Measurements from ENCODE around the gene CAPN3.

The CAPN3 gene

DNA sequence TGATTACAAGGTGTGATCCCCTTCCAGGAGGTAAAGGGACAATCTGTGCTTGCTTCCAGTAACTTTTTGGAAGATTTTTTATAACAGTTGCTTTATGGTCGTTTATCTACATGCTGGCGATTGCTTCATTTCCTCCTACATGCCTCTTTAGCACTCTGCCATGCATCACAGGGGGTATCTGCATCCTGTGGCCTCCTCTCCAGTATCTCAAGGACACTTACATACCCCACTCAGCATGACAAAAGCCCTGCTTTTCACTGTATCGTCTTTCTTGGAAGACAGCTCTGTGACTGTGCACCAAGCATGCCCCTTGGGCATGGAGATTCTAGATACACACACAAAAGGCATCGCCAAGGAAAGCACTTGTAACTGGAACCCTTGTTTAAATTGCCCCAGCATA, 25.3 kb downstream of the CAPN3 start:
- TF ChIP-seq FOXM1 (IDR thresholded peaks at IDR 0.05; ENCODE audit: borderline replicate concordance, low read depth) (no peak), CEBPB (IDR thresholded peaks at IDR 0.05) (no peak), NFIC (IDR thresholded peaks at IDR 0.05) (no peak)

DNA sequence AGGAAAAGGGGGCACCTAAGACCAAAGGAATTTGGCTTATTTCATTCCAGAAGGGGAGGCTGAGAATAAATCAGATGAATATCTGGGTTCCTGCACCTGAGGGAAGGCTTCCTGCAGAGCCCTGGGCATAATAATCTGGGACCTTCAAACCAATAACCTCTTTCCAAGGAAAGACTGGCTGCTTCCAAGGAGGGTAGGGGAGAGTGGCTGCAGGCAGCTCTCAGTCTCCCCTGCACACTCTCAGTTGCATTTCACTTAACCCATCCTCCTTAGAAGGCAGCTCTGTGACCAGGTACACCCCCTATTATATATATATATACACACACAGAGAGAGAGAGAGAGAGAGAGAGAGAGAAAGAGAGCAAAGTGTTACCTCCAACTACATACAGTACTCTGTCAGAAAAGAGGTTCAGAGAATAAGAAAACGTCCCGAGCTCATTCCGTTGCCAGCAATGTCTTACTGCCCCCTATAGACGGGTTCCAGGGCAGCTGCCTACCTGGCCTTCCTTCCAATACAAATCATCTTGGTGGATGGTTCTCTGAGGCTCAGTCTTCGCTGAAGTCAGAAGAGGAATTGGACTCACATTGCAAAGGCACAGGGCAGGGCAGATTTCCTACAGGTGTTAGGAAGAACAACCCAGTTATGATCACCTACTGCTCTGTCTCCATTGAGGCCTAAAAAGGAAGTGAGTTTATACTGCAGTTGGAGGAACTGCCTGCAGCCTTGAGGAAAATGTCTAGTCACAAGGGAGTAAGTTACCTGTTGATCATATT, 26.1 kb downstream of the CAPN3 start:
- TF ChIP-seq ZBTB7A (IDR thresholded peaks at IDR 0.05; ENCODE audit: low read depth) (no peak), RAD21 (IDR thresholded peaks at IDR 0.05; ENCODE audit: low read depth) (peak; percentile 91)

DNA sequence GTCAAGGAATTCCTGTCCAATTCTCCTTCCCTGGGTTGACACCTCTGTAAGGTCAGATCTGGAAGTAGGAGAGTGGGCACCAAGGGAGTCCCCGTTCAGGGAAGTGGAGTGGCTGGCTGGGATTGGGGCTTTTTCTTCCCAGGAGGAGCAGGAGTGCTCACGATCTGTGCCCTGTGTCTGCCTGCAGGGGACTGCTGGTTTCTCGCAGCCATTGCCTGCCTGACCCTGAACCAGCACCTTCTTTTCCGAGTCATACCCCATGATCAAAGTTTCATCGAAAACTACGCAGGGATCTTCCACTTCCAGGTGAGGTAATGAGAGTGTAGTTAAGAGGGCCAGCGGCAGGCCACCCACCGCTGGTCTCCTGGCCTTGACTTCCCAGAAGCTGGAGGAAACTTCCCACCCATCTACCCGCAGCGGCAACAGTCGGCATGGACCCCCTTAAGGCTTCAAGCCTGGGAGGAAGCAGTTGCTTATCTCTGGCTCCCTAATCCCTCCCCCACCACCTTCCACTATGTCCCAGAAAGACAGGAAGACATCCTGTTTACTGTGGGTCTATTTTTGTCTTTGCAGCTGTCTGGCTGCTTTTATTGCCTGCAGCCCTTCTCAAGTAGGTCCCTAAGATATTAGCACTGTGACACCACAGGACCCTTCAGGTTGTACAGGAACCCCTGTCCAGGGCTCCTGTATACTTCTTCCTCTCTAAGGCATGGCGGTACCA, 26.8 kb downstream of the CAPN3 start:
- TF ChIP-seq, protein P1, sequence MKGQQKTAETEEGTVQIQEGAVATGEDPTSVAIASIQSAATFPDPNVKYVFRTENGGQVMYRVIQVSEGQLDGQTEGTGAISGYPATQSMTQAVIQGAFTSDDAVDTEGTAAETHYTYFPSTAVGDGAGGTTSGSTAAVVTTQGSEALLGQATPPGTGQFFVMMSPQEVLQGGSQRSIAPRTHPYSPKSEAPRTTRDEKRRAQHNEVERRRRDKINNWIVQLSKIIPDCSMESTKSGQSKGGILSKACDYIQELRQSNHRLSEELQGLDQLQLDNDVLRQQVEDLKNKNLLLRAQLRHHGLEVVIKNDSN (IDR thresholded peaks at IDR 0.05): no peak
- TF ChIP-seq NFIC (IDR thresholded peaks at IDR 0.05): no peak
- TF ChIP-seq CEBPB (IDR thresholded peaks at IDR 0.05): no peak
- no peak for TF ChIP-seq ZBTB7A (IDR thresholded peaks at IDR 0.05; ENCODE audit: low read depth)

DNA sequence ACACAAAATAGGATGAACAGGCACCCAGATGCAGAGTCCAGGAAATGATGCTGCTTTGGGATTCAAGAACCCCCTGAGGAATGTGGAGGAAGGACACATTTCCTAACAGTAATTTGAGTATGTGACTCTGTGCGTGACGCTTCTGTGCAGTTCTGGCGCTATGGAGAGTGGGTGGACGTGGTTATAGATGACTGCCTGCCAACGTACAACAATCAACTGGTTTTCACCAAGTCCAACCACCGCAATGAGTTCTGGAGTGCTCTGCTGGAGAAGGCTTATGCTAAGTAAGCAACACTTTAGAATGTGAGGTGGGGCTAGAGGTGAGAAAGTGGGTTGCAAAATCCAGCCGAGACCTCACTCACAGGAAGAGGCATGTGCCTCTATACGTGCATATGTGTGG, 28.3 kb downstream of the CAPN3 start:
- no peak for TF ChIP-seq EGR1 (IDR thresholded peaks at IDR 0.05)
- TF ChIP-seq CEBPB (IDR thresholded peaks at IDR 0.05): no peak

DNA sequence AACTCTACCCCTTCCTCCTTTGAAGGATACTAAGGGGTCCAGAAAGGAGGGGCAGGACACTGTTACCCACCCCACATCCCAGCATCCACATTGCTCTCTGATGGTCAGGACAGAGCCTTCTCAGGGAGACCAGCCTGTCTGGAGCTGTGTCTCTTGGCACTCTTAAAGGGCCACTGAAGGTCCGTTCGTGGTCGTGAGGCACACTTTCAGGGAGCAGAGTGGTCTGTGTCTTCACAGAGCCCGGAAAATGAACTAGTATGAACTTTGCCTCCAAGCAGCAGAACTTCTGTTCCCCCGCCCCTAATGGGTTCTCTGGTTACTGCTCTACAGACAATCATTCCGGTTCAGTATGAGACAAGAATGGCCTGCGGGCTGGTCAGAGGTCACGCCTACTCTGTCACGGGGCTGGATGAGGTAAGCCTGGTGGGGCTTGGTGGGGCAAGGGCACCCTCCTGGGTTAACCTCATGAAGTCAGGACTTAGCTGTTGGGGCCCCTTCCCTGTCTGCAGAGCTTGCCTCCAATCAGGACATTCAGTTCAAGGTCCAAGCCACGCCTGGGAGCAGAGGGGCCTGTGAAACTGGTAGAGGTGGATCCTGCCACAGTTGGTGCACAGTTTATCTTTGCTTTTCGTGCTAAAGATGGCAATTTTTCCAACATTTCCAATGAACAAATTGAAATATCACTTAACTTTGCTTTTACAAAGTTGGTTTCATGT, 33.2 kb downstream of the CAPN3 start:
- TF ChIP-seq FOXM1 (IDR thresholded peaks at IDR 0.05; ENCODE audit: borderline replicate concordance, low read depth) (no peak), EGR1 (IDR thresholded peaks at IDR 0.05) (no peak), CEBPB (IDR thresholded peaks at IDR 0.05) (no peak), RAD21 (IDR thresholded peaks at IDR 0.05; ENCODE audit: low read depth) (no peak), EP300 (IDR thresholded peaks at IDR 0.05; ENCODE audit: borderline replicate concordance) (no peak), YY1 (IDR thresholded peaks at IDR 0.05; ENCODE audit: low read depth) (no peak), ZBTB7A (IDR thresholded peaks at IDR 0.05; ENCODE audit: low read depth) (no peak), TEAD4 (IDR thresholded peaks at IDR 0.05) (no peak)
- TF ChIP-seq, protein P2, sequence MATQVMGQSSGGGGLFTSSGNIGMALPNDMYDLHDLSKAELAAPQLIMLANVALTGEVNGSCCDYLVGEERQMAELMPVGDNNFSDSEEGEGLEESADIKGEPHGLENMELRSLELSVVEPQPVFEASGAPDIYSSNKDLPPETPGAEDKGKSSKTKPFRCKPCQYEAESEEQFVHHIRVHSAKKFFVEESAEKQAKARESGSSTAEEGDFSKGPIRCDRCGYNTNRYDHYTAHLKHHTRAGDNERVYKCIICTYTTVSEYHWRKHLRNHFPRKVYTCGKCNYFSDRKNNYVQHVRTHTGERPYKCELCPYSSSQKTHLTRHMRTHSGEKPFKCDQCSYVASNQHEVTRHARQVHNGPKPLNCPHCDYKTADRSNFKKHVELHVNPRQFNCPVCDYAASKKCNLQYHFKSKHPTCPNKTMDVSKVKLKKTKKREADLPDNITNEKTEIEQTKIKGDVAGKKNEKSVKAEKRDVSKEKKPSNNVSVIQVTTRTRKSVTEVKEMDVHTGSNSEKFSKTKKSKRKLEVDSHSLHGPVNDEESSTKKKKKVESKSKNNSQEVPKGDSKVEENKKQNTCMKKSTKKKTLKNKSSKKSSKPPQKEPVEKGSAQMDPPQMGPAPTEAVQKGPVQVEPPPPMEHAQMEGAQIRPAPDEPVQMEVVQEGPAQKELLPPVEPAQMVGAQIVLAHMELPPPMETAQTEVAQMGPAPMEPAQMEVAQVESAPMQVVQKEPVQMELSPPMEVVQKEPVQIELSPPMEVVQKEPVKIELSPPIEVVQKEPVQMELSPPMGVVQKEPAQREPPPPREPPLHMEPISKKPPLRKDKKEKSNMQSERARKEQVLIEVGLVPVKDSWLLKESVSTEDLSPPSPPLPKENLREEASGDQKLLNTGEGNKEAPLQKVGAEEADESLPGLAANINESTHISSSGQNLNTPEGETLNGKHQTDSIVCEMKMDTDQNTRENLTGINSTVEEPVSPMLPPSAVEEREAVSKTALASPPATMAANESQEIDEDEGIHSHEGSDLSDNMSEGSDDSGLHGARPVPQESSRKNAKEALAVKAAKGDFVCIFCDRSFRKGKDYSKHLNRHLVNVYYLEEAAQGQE (IDR thresholded peaks at IDR 0.05; ENCODE audit: low read depth): no peak
- TF ChIP-seq, protein P3, sequence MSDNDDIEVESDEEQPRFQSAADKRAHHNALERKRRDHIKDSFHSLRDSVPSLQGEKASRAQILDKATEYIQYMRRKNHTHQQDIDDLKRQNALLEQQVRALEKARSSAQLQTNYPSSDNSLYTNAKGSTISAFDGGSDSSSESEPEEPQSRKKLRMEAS (IDR thresholded peaks at IDR 0.05): no peak
- TF ChIP-seq, protein P1 (IDR thresholded peaks at IDR 0.05): no peak

DNA sequence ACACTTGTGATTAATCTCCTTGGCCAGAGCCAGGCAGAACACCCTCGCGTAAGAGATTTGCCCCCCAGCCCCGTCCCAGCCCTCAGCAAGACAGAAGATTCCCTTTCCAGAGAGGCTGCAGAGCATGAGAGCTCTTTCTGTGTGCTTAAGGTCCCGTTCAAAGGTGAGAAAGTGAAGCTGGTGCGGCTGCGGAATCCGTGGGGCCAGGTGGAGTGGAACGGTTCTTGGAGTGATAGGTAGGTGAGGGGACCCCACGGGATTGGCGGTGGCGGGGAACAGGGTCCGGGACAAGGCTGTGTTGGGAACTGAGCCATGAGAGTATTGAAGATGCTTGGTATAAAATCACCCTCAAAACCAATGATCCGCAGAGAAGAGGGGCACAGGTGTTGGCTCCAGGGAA, 34.8 kb downstream of the CAPN3 start:
- TF ChIP-seq YY1 (IDR thresholded peaks at IDR 0.05; ENCODE audit: low read depth): no peak
- TF ChIP-seq EP300 (IDR thresholded peaks at IDR 0.05; ENCODE audit: borderline replicate concordance): no peak
- TF ChIP-seq CREB1 (IDR thresholded peaks at IDR 0.05; ENCODE audit: low read depth): no peak
- TF ChIP-seq, protein P2 (IDR thresholded peaks at IDR 0.05; ENCODE audit: low read depth): no peak
- TF ChIP-seq RAD21 (IDR thresholded peaks at IDR 0.05; ENCODE audit: low read depth): no peak
- no peak for TF ChIP-seq TAF1 (IDR thresholded peaks at IDR 0.05; ENCODE audit: low read depth)
- TF ChIP-seq EGR1 (IDR thresholded peaks at IDR 0.05): no peak
- TF ChIP-seq NFIC (IDR thresholded peaks at IDR 0.05): no peak

DNA sequence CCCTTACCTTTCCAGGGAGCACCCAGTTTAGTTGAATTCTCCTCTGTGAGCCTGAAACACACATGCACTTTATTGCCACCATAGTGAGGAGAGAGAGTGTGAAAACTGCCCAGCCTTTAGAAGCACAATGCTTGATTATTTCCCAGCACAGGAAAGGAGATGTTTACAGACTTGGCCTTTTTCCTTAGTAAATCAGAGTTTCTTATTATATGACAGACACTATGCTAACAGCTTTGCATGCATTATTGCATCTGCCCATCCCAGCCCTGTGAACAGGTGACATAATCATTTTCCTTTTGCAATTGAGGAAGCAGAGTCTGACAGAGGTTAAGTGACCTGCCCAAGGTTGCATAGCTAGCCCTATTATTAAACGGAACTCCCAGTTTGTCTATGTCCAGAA, 36.5 kb downstream of the CAPN3 start:
- no peak for TF ChIP-seq CREB1 (IDR thresholded peaks at IDR 0.05; ENCODE audit: low read depth)

Data from Ishikawa (cell line).